22Rv1 (cell line): Measurements from ENCODE around the gene PPM1H.

ENCODE experiments used
- CTCF ChIP-seq: fragments of 450-650 bp; IDR thresholded peaks from 2 replicates; pipeline ENCODE4 v1.5.1; 2017; ENCODE audit warnings: mild to moderate bottlenecking
- ZFX ChIP-seq: fragments of 450-650 bp; IDR thresholded peaks from 2 replicates; pipeline ENCODE4 v1.6.1; 2017; ENCODE audit warnings: antibody characterized with exemption, borderline replicate concordance

DNA sequence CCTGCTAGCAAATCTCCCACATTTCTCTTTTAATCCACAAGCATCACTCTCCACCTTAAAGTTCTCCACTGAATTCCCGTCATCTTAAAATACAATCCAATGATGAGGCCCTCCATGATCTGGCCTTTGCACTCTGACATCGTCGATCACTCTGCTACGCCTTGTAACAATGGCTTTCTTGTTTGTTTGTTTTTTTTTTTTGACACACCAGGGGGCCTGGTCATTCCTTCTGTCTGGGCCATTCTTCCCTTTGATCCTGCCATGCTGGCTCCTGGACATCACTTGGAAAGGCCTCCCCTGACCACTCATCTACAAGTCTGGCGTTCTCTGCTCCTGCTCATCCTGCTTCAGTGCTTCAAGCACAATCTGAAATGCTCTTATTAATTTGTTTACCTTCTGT, 233.5 kb downstream of the PPM1H start:
- TF ChIP-seq CTCF: no peak
- no peak for TF ChIP-seq ZFX
